HL-60 (cell line): ENCODE results near the gene IL25.

Experiments
- DNase-seq, 2 experiments: peaks; one replicate each; pipeline ENCODE4 v3.0.0-alpha.2; 2010 to 2020; ENCODE audit warnings: low read depth in 1 of 2, low spot score in 1 of 2
- H3K27ac ChIP-seq: fragments of 250-450 bp; sonication (Bioruptor Pico); replicated peaks from 2 replicates; pipeline ENCODE4 v1.5.1; 2020; ENCODE audit warnings: mild to moderate bottlenecking, moderate library complexity
- H3K27me3 ChIP-seq: fragments of 250-450 bp; sonication (Bioruptor Pico); 2 replicates; pipeline ENCODE4 v1.5.1; 2021; ENCODE audit warnings: mild to moderate bottlenecking, moderate library complexity; ENCODE audit not compliant: insufficient read depth, poor library complexity, severe bottlenecking
- H3K4me3 ChIP-seq: replicated peaks from 2 replicates; pipeline ENCODE4 v1.5.1; 2011; ENCODE audit warnings: mild to moderate bottlenecking, control low read depth, low read length; ENCODE audit not compliant: insufficient read depth
- CTCF ChIP-seq: IDR thresholded peaks from one replicate; pipeline ENCODE4 v1.5.1; 2011; ENCODE audit warnings: low read length, control low read depth, inconsistent platforms; ENCODE audit not compliant: insufficient read depth
- GABPA ChIP-seq: IDR thresholded peaks from 2 replicates; pipeline ENCODE4 v1.6.1; 2012; ENCODE audit warnings: low read depth
- POLR2AphosphoS5 ChIP-seq: IDR thresholded peaks from 2 replicates; pipeline ENCODE4 v1.6.1; 2012; ENCODE audit warnings: low read depth
- REST ChIP-seq: IDR thresholded peaks from 2 replicates; pipeline ENCODE4 v1.6.1; 2012; ENCODE audit warnings: low read depth; ENCODE audit not compliant: insufficient replicate concordance
- SPI1 ChIP-seq: IDR thresholded peaks from 2 replicates; pipeline ENCODE4 v1.6.1; 2012; ENCODE audit warnings: low read depth, mild to moderate bottlenecking, borderline replicate concordance

Gene IL25

GRCh38 chr14:23382276-23382675 lies 9.7 kb downstream of the IL25 start:
- H3K27ac ChIP-seq: no peak overlapping the region
- H3K4me3 ChIP-seq: no peak overlapping the region
- no peak for DNase-seq
- TF ChIP-seq SPI1: no peak
- TF ChIP-seq REST: no peak
- H3K27me3 ChIP-seq: no peaks in the 10 kb centered on the region

- H3K27ac ChIP-seq: no peak overlapping the region
- no peak for DNase-seq
Observed at GRCh38 chr14:23382731-23383440, 10.3 kb downstream of the IL25 start.

GRCh38 chr14:23384364-23385080 lies 11.9 kb downstream of the IL25 start:
- DNase-seq: no peak
- H3K27me3 ChIP-seq: no peaks in the 10 kb centered on the region
- TF ChIP-seq POLR2AphosphoS5 (no peak), REST (no peak)

More at GRCh38 chr14:23382731-23383440, 10.3 kb downstream of the IL25 start:
- TF ChIP-seq CTCF (no peak), POLR2AphosphoS5 (no peak), GABPA (no peak), SPI1 (no peak), REST (no peak)
- Histone ChIP-seq H3K4me3 (no peak overlapping the region), H3K27me3 (no peaks in the 10 kb centered on the region)

GRCh38 chr14:23385244-23385641 lies 12.6 kb downstream of the IL25 start:
- H3K27ac ChIP-seq: no peak overlapping the region
- H3K27me3 ChIP-seq: no peaks in the 10 kb centered on the region
- DNase-seq: no peak
- no peak for TF ChIP-seq SPI1
- no peak for TF ChIP-seq POLR2AphosphoS5
- no peak for TF ChIP-seq GABPA
- TF ChIP-seq CTCF: no peak
- no peak for TF ChIP-seq REST
- H3K4me3 ChIP-seq: no peak overlapping the region

More at GRCh38 chr14:23384364-23385080, 11.9 kb downstream of the IL25 start:
- no peak overlapping the region for H3K4me3 ChIP-seq
- no peak overlapping the region for H3K27ac ChIP-seq
